GM18526 (cell line): ENCODE data around the gene PLCH2.

ENCODE experiments used
- POLR2A ChIP-seq: IDR thresholded peaks from 3 replicates; pipeline ENCODE4 v1.6.1; 2011; ENCODE audit not compliant: insufficient read length; ENCODE audit errors: extremely low read depth

PLCH2 gene

GRCh38 chr1:2435746-2436355 is 40.2 kb upstream of the PLCH2 start:
- no peak for TF ChIP-seq POLR2A

DNA sequence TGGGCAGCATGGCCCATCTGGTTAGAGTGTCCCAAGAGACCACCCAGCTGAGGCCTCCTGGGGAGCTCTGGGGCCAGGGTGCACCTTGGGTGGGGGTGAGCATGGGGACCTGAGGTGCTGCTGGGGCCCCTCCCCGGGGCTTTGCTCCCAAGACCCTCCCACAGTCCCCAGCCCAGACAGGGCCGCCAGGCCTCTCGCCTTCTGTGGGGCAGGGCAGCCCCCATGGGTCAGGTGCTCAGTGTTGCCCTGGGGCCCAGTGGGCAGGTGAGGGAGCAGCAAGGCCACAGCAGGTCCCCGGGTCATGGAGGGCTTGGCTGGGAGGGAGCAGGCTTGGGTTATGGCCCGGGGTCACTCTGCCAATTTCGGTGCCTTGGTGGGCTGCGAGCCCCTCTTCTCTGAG is 39.2 kb upstream of the PLCH2 start:
- TF ChIP-seq POLR2A, result no peak

GRCh38 chr1:2437617-2438016 is 38.5 kb upstream of the PLCH2 start:
- no peak for TF ChIP-seq POLR2A

GRCh38 chr1:2438038-2438437 is 38.1 kb upstream of the PLCH2 start:
- no peak for TF ChIP-seq POLR2A

DNA sequence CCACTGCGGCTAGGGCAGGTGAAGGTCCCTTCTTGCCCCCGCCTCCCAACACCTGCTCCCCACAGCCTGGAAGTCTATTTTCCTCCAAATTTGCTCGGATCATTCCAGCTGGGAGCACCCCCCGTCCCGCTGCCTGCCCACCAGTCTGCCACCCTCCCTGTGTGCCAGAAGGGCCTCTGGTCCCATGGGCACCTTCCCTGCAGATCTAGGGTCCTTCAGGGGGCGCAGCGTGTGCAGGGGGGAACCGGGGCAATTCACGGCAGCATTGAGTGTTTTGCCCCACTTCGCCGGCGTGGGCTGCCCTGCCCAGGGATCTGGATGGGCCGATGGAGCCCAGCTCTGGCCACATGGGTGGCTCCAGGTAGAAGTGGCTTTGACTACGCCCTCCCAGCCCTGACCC is 37.4 kb upstream of the PLCH2 start:
- TF ChIP-seq POLR2A, result no peak

DNA sequence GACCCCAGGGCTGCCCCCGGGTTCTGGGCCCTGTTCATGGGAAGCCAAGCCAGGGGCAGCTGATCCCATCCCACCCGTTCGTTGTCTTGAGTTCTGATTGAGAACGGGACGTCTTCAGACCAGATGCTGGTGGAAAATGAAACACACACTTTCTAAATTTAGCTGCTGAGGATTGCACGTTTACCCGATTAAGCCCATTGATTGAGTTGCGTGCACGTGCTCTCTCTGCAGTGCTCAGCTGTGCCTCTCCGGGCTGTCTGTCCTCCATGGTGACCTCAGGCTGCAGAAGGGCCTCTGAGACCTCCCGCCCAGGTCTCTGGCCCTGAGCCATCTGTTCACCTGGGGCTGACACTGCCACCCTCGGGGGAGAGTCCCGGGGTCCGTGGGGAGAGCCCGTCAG is 36.7 kb upstream of the PLCH2 start:
- TF ChIP-seq POLR2A, result no peak

DNA sequence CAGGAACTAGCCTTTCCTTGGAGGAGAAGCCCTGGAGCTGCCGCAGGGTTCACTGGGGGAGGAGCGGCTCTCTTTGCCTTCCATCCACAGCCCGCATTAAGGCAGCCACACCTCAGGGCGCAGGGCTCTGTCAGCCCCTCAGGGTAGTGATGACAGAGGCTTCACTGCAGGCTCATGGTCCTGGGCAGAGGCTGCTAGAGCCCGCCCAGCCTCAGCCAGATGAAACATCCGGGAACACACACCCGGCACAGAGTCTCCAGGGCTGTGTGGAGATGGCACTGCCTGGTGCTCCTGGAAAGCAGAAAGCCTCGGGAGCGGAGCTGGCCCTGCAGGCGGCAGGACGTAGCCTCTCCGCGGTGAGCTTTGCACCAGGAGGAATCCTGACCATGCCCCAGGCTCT is 34.3 kb upstream of the PLCH2 start:
- no peak for TF ChIP-seq POLR2A

GRCh38 chr1:2442661-2443060 is 33.4 kb upstream of the PLCH2 start:
- TF ChIP-seq POLR2A, result no peak

GRCh38 chr1:2443277-2444137 is 32.6 kb upstream of the PLCH2 start:
- TF ChIP-seq POLR2A, result no peak

DNA sequence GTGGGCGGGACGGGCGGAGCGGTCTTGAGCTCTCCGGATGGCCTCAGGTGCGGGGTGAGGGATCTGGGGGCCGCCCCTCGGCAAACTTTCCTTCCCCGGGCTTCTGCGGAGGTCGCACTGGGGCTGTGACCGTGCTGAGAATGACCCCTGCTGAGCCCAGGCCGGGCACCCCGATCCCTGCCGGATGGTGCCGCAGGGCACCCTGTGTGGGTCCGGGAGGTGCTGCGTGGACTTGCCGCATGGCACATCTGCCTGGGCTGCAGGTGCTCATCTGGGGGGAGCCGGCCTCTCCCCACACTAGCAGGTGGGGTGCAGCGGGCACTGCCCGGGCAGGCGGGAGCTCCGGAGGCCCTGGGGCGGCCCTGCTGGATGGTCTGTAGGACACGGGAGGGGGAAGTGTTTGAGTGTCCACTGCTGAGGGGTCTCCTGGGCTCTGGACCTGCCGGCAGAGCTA is 31.9 kb upstream of the PLCH2 start:
- TF ChIP-seq POLR2A, result no peak

DNA sequence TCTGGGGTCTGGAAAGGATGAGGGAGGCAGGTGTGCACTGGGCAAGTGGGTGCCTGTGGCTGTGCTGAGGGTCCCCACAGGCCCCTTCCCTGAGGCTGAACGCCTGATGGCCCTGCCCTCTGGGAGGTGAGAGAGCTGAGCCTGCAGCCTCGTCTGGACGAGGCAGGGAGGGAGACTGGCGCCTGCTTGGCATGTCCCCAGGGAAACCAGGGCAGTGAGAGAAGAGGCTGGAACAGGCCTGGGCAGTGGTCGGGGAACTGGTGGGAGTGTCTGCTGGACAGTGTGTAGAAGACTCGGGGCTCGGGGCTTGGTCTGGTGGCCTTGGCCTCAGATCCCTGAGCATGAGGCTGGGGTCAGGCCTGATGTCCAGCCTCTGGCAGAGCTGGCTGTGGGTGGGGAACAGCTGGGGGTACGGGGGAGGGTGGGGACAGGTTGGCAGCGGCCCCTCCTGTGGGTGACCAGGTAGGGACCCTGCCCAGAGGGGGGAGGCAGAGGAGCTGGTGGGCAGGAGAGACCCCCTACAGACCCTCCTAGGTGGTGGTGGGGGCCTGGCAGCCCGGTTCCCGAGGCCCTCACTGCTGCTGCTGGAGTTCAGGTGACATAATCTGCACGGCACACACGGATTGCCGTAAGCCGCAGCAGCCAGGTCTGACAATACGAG is 30.8 kb upstream of the PLCH2 start:
- TF ChIP-seq POLR2A, result no peak

GRCh38 chr1:2445823-2446215 is 30.3 kb upstream of the PLCH2 start:
- TF ChIP-seq POLR2A, result no peak

DNA sequence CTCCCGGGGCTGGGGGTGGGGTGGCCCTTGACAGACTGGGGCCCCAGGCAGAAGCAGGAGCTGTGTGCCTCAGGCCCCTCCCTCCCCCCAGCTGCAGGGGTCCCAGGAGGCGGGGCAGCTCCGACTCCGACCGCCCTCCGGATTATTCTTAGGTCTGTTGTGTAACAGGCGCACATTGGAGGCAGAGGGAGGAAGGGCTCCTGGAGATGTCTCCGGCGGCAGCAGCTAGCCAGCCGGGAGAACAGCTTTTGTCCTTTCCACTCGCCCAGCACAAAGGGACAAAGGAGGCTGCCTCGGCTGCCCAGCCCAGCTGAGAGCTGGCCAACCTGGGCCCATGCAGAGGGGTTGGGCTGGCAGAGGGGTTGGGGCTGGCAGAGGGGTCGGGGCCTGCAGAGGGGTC is 29.7 kb upstream of the PLCH2 start:
- TF ChIP-seq POLR2A, result no peak

GRCh38 chr1:2446861-2447260 is 29.2 kb upstream of the PLCH2 start:
- TF ChIP-seq POLR2A, result no peak

DNA sequence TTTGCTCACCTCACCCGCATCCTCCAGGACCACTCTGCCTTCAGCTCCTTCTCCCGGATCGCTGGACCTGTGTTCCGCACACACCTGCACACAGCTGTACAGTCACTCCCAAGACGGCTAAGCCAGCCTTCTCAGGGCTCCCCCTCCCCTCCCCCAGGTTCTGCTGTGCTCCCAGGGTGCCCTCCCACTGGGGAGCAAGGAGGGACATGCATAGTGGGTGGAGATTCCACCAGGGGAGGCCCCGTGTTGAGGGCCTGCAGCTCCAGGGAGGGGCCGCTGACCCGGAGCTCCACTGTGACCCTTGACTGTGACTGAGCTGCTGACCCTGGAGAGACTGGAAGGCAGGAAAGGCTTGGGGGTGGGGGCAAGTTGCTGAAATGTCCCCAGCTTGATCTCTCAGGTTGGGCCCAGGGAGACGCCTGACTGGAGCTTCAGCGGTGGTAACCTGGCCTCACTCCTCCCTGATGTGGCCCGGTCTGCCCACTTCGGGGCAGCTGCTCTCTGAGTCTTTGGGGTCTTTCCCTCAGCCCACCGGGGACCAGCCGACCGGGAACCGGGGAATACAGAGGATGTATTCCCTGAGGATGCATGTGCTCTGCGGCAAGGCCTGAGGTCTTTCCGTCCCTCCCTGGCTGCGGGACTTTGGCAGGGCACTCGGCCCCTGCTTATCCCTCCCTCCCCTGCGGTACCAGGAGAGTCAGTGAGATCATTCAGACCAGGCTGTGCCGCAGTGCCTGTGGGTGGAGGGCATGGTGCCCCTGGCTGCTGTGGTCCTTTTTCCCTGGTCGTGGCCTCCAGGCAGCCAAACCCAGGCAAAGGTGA is 28.6 kb upstream of the PLCH2 start:
- no peak for TF ChIP-seq POLR2A
